GM12878 (cell line): ENCODE results near the gene SEBOX. TPM values are rescaled to one million over a fixed set of nuclear protein-coding genes. Genes with fewer than 3 reads are reported as not detected.

Experiments used
- ATAC-seq: fragments of 200-7000 bp; cut with Tn5 transposase; 3 replicates; pipeline ENCODE4 v1.9.1; 2020; ENCODE audit warnings: mild to moderate bottlenecking, moderate library complexity
- BruUV-seq: library from RNA; stranded (reverse); fragments of 400-500 nt; replicated peaks from 2 replicates; lab custom pipeline; 2021; lab: Mats Ljungman, UMichigan
- CTCF ChIA-PET: fragments of 300-600 bp; sonication (Branson Sonifier 250); formaldehyde crosslinking; extraction: SDS; loops from one replicate; lab custom pipeline; 2021; ENCODE audit warnings: inconsistent platforms; lab: Yijun Ruan, JAX
- POLR2A ChIA-PET: fragments of 350-600 bp; formaldehyde crosslinking; extraction: SDS; loops from one replicate; lab custom pipeline; 2021; ENCODE audit warnings: inconsistent platforms; lab: Charles Lee
- RAD21 ChIA-PET: fragments of 300-600 bp; sonication (Branson Sonifier 250); formaldehyde crosslinking; loops from one replicate; lab custom pipeline; 2023; ENCODE audit warnings: antibody characterized with exemption; ENCODE audit not compliant: unreplicated experiment; lab: Charles Lee
- SMC1A ChIA-PET: fragments of 300-600 bp; sonication (Branson Sonifier 250); formaldehyde crosslinking; loops from one replicate; lab custom pipeline; 2023; ENCODE audit not compliant: unreplicated experiment, uncharacterized antibody; lab: Charles Lee
- DNase-seq: peaks from one replicate; pipeline ENCODE4 v3.0.0-alpha.2; 2011; ENCODE audit warnings: low read depth, low spot score
- FAIRE-seq: peaks from 3 replicates; lab custom pipeline; 2011; peaks lifted over from hg19 to GRCh38; lab: Jason Lieb, UNC
- H2AFZ ChIP-seq: 2 replicates; pipeline ENCODE4 v1.6.0; 2011; ENCODE audit warnings: low read depth, low read length, control low read depth; ENCODE audit not compliant: control insufficient read depth
- H3K27ac ChIP-seq: 2 replicates; pipeline ENCODE4 v1.5.1; 2011; ENCODE audit warnings: control low read depth; ENCODE audit not compliant: control insufficient read depth, insufficient read depth
- H3K27me3 ChIP-seq, 2 experiments: replicated peaks in 1 of 2; 2 replicates each; pipeline versions ENCODE4 v1.6.0 to v1.6.1; 2011; ENCODE audit warnings: low read length in 1 of 2; ENCODE audit not compliant: control insufficient read depth in 2 of 2, insufficient read depth in 2 of 2
- H3K36me3 ChIP-seq, 2 experiments: 2 replicates each; pipeline ENCODE4 v1.5.1; 2011; ENCODE audit warnings: low read length in 1 of 2; ENCODE audit not compliant: control insufficient read depth in 2 of 2, insufficient read depth in 2 of 2
- H3K4me1 ChIP-seq: 2 replicates; pipeline ENCODE4 v1.6.1; 2011; ENCODE audit warnings: mild to moderate bottlenecking, low read length, moderate library complexity, mixed read lengths; ENCODE audit not compliant: control insufficient read depth, insufficient read depth
- H3K4me2 ChIP-seq: 2 replicates; pipeline ENCODE4 v1.6.0; 2011; ENCODE audit warnings: control low read depth; ENCODE audit not compliant: control insufficient read depth, insufficient read depth
- H3K4me3 ChIP-seq: fragments of 200-600 bp; sonication (generic); 2 replicates; pipeline ENCODE4 v1.5.1; 2016
- H3K79me2 ChIP-seq: 2 replicates; pipeline ENCODE4 v1.6.0; 2011; ENCODE audit warnings: low read length; ENCODE audit not compliant: control insufficient read depth, insufficient read depth
- H3K9ac ChIP-seq: 2 replicates; pipeline ENCODE4 v1.8.0; 2011; ENCODE audit warnings: low read length, control low read depth, mixed read lengths; ENCODE audit not compliant: control insufficient read depth, insufficient read depth
- H3K9me3 ChIP-seq: replicated peaks from 3 replicates; pipeline ENCODE4 v1.5.1; 2011; ENCODE audit warnings: mild to moderate bottlenecking, low read length; ENCODE audit not compliant: control insufficient read depth, insufficient read depth
- H4K20me1 ChIP-seq: 2 replicates; pipeline ENCODE4 v1.6.0; 2011; ENCODE audit not compliant: control insufficient read depth, insufficient read depth
- CBFB ChIP-seq: IDR thresholded peaks from 2 replicates; pipeline ENCODE4 v1.6.1; 2016; ENCODE audit warnings: antibody characterized with exemption, low read depth
- CHD1 ChIP-seq: IDR thresholded peaks from 2 replicates; pipeline ENCODE4 v1.6.1; 2012; ENCODE audit warnings: low read depth, low read length, improper control_type of control experiment
- HDGF ChIP-seq: fragments of 450-650 bp; IDR thresholded peaks from 2 replicates; pipeline ENCODE4 v1.6.1; 2016; ENCODE audit warnings: antibody characterized with exemption
- JUND ChIP-seq: IDR thresholded peaks from 2 replicates; pipeline ENCODE4 v1.6.1; 2012; ENCODE audit warnings: low read depth, mild to moderate bottlenecking, low read length, improper control_type of control experiment, moderate library complexity
- KAT2A ChIP-seq: conservative IDR thresholded peaks from 2 replicates; pipeline ENCODE4 v1.6.1; 2011; ENCODE audit warnings: low read depth, low read length; ENCODE audit not compliant: control insufficient read depth
- MAX ChIP-seq: IDR thresholded peaks from 2 replicates; pipeline ENCODE4 v1.6.1; 2012; ENCODE audit warnings: low read depth, low read length, improper control_type of control experiment
- MLLT1 ChIP-seq: fragments of 450-650 bp; IDR thresholded peaks from 2 replicates; pipeline ENCODE4 v1.6.1; 2016; ENCODE audit warnings: mild to moderate bottlenecking
- NRF1 ChIP-seq: conservative IDR thresholded peaks from 2 replicates; pipeline ENCODE4 v1.6.1; 2011; ENCODE audit warnings: mild to moderate bottlenecking, low read depth, low read length, improper control_type of control experiment
- SPI1 ChIP-seq: IDR thresholded peaks from 2 replicates; pipeline ENCODE4 v1.6.1; 2011; ENCODE audit warnings: low read depth, mild to moderate bottlenecking, low read length, moderate library complexity, borderline replicate concordance; ENCODE audit not compliant: insufficient read depth
- SREBF1 ChIP-seq: IDR thresholded peaks from 2 replicates; pipeline ENCODE4 v1.6.1; 2012; ENCODE audit warnings: mild to moderate bottlenecking, low read length
- SRF ChIP-seq, 2 experiments: IDR thresholded peaks; 2 replicates each; pipeline ENCODE4 v1.6.1; 2011; ENCODE audit warnings: low read depth in 2 of 2, low read length in 2 of 2, mild to moderate bottlenecking in 1 of 2, moderate library complexity in 1 of 2
- SUPT20H ChIP-seq: IDR thresholded peaks from 2 replicates; pipeline ENCODE4 v1.6.1; 2011; ENCODE audit warnings: low read depth, mild to moderate bottlenecking, low read length, moderate library complexity, borderline replicate concordance; ENCODE audit not compliant: control insufficient read depth
- SUZ12 ChIP-seq: fragments of 200-600 bp; sonication (generic); IDR thresholded peaks from one replicate; pipeline ENCODE4 v1.6.1; 2018; ENCODE audit warnings: antibody characterized with exemption, mild to moderate bottlenecking; ENCODE audit not compliant: unreplicated experiment
- ZZZ3 ChIP-seq: IDR thresholded peaks from 2 replicates; pipeline ENCODE4 v1.6.1; 2011; ENCODE audit warnings: low read depth; ENCODE audit not compliant: control insufficient read depth, insufficient read length
- WGBS: methylation state at CpG from one replicate; pipeline ENCODE4 v1.1.6; 2016; ENCODE audit warnings: low lambda C conversion rate; ENCODE audit not compliant: insufficient replicate concordance, insufficient coverage; ENCODE audit errors: missing lambda C conversion rate; 5-methylcytosine and 5-hydroxymethylcytosine counted together
- in situ Hi-C: fragments of 300-500 bp; cut with MboI; formaldehyde crosslinking; loops from 9 replicates; pipeline ENCODE4 v1.14.3; 2018; ENCODE audit warnings: mixed read lengths
- intact Hi-C: fragments of 100-400 bp; cut with micrococcal nuclease; formaldehyde crosslinking; loops from one replicate; pipeline ENCODE4 v1.14.2; 2022; ENCODE audit not compliant: unreplicated experiment
- polyA plus RNA-seq, 11 experiments: library from polyadenylated mRNA; depleted of rRNA in 4 of 11; unstranded in 6 of 11; stranded (reverse) in 5 of 11; fragments of >200 nt; fragmentation: Nextera tagmentation in 4 of 11; fragmentation: Illumina TruSeq in 1 of 11; extraction: Ambion mirVana in 4 of 11; extraction: Trizol in 1 of 11; gene quantifications; 1 replicate in 1 of 11; 2 replicates in 10 of 11; pipeline versions ENCODE4 v1.2.1 to v1.2.3, GENCODE V29; 2011 to 2016; ENCODE audit warnings: inconsistent platforms in 2 of 11, missing spikeins in 2 of 11, low read depth in 1 of 11
- total RNA-seq, 4 experiments: library from RNA; depleted of rRNA in 3 of 4; stranded (reverse); fragments of >200 nt in 3 of 4; fragmentation: Illumina TruSeq in 1 of 4; extraction: Trizol in 1 of 4; gene quantifications; 2 replicates each; pipeline versions ENCODE4 v1.2.1 to v1.2.3, GENCODE V29; 2013 to 2021

Gene SEBOX
- total and polyA plus RNA-seq, 10 of the 15 experiments (the other 5 are each of a cell fraction or from before 2014, with no cell fraction given): not detected

DNA sequence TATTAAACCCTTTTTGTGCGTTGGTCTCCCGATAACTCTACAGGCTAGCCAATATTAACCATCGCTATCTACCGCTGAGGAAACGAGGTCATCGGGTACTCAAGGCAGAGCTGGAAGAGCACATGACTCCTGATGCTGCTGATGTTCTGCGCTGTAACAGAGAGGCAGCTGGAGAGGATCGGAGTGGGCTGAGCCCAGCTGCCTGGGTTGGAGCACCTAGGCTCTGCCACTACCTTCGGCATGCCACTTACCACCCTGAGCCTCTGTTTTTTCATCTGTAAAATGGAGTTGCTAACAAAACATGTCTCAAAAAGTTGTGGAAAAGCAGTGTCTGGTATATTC lies 41.4 kb upstream of the SEBOX start:
- Histone ChIP-seq H3K4me3 (peak overlapping the region; percentile 75), H3K4me2 (peak overlapping the region; percentile 80), H4K20me1 (no peaks in the 10 kb centered on the region), H2AFZ (peak overlapping the region; percentile 87), H3K9me3 (no peaks in the 10 kb centered on the region), H3K4me1 (peaks cover 3% of the 10 kb centered on the region), H3K27me3 (no peaks in the 10 kb centered on the region), H3K79me2 (no peaks in the 10 kb centered on the region), H3K27ac (no peak overlapping the region), H3K9ac (peak overlapping the region; percentile 72; the same call in 1 of the 2 replicates), H3K36me3 (no peaks in the 10 kb centered on the region)
- intact Hi-C loops: no loop called here
- FAIRE-seq (peak; percentile 18), DNase-seq (no peak), ATAC-seq (no peak)
- RAD21 ChIA-PET: no interaction called here
- POLR2A ChIA-PET: no interaction called here
- CTCF ChIA-PET: interaction anchor here (1.4 to 4.0 kb wide), 2 partner anchors 9 to 135 kb away, joined by 3 to 19 read pairs; no protein-coding TSS in a partner anchor
- SMC1A ChIA-PET: interaction anchor here (1.2 kb wide), 1 partner anchor 26 kb away, joined by 3 read pairs; no protein-coding TSS in a partner anchor
- in situ Hi-C loops: no loop called here
- no TSS peak for BruUV-seq
- TF ChIP-seq SUZ12 (no peak), CBFB (no peak), HDGF (no peak), SPI1 (no peak)
- WGBS: 32% methylated on average over 9 of the region's 9 CpGs

DNA sequence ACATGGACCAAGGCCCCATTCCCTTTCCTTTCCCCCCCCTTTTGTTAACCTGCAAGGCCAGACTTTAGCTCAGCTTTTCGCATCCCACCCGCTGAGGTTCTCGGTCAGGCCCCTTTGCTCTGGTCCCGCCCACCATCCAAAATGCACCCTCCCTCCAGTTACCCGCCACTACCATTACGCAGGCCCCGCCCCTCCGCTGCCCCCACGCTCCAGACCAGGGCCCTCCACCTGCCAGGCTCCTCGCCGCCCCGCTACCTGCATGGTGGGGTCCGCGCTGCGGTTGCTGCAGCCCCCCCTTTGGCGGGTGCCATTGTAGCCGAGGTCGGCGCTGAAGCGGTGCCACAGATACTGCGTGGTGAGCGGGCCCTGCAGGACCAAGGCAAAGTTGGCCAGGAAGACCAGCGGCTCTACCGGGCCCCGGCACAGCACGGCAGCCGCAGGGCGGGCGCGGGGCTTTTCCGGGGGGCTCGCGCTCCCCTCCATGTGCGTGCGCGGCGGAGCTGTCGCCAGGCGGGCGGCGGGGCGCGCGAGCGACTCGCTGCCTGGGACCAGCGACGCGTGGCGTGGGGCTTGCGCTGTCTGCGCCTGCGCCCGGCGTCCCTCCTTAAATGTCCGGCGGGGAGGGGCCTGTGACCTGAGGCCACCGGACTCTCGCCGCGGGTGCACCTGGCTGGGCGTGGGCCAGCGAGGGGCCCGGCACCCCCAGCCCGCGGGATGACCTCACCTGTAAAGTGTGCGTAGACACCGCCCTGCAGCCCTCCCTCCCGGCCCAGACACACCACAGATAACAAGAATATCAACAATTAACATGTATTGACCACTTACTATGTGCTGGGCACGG lies 40.9 kb upstream of the SEBOX start, which contains the start of gene SLC46A1:
Gene SLC46A1, minus strand, starts transcription at position 581 of the 841 bp plus-strand sequence. Its CDS starts 98 bp downstream, at position 483.
- intact Hi-C loops (no loop called here), in situ Hi-C loops (no loop called here)
- Histone ChIP-seq H3K79me2 (no peaks in the 10 kb centered on the region), H3K9me3 (no peaks in the 10 kb centered on the region), H3K36me3 (no peaks in the 10 kb centered on the region), H3K27me3 (no peaks in the 10 kb centered on the region), H3K4me2 (peak within 1 kb of the TSS; percentile 80), H3K27ac (peak within 1 kb of the TSS; percentile 37; the same call in 1 of the 2 replicates), H4K20me1 (no peaks in the 10 kb centered on the region), H3K4me1 (peaks cover 3% of the 10 kb centered on the region), H3K9ac (peak within 1 kb of the TSS; percentile 72), H3K4me3 (peak within 1 kb of the TSS; percentile 75), H2AFZ (peak within 1 kb of the TSS; percentile 87)
- ChIA-PET SMC1A (interaction anchor here (1.2 kb wide), 1 partner anchor 26 kb away, joined by 3 read pairs; no protein-coding TSS in a partner anchor), CTCF (interaction anchor here (1.1 to 4.0 kb wide), 3 partner anchors 10 to 600 kb away, joined by 3 to 19 read pairs (median 4); no protein-coding TSS in a partner anchor), RAD21 (no interaction called here), POLR2A (interaction anchor here (0.7 kb wide), 1 partner anchor 37 kb away, joined by 3 read pairs; no protein-coding TSS in a partner anchor)
- peak; percentile 95 for ATAC-seq
- WGBS: 1% methylated on average over 65 of the region's 70 CpGs
- no TSS peak for BruUV-seq
- FAIRE-seq: no peak
- no peak for DNase-seq
- TF ChIP-seq SREBF1 (no peak), MLLT1 (no peak), CHD1 (no peak), SRF (IDR thresholded peaks at IDR 0.05; ENCODE audit: low read depth in 2 of 2, low read length in 2 of 2) (no peak), NRF1 (peak; percentile 48), SUPT20H (no peak), JUND (no peak), ZZZ3 (no peak), KAT2A (no peak), MAX (no peak)
